ENCODE data around the gene YRDC.

YRDC gene

GRCh38 chr1:37807555-37808368 is at the start of gene YRDC, which contains the start of gene C1orf122:
YRDC (minus strand) TSS chr1:37808208; CDS start chr1:37808180, 28 bp downstream.
C1orf122 (plus strand) TSS chr1:37807790; CDS start chr1:37808405, 615 bp downstream.
- DNase-seq, result peak; percentile 96 to 99 (median 96)
- intact Hi-C loops (cut with DNase I), result loop anchor here (1.0 to 5.0 kb wide), 2 partner anchors 52 to 115 kb away; partner anchors contain the start of genes CDCA8 and MTF1

GRCh38 chr1:37854406-37854805 is 46.4 kb upstream of the YRDC start:
- no peak for DNase-seq
- intact Hi-C loops (cut with DNase I), result no loop called here

DNA sequence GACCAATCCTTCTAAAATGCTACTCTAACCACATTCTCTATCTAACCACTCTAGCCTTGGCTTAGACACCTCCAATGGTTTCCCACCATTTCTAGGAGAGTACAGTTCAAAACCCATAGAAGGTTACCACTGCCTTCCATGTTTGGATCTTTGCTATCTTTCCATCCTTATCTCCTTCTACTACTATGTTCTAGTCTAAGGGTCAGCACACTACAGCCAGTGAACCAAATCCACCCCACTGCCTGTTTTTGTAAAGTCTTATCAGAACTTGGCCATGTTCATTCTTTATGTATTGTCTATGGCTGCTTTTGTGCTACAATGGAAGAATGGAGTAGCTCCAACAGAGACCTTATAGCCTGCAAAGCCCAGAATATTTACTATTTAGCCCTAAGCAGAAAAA is 45.1 kb upstream of the YRDC start:
- DNase-seq, result no peak
- intact Hi-C loops (cut with DNase I), result no loop called here

GRCh38 chr1:37851782-37852210 is 43.8 kb upstream of the YRDC start:
- no peak for DNase-seq
- intact Hi-C loops (cut with DNase I), result no loop called here

DNA sequence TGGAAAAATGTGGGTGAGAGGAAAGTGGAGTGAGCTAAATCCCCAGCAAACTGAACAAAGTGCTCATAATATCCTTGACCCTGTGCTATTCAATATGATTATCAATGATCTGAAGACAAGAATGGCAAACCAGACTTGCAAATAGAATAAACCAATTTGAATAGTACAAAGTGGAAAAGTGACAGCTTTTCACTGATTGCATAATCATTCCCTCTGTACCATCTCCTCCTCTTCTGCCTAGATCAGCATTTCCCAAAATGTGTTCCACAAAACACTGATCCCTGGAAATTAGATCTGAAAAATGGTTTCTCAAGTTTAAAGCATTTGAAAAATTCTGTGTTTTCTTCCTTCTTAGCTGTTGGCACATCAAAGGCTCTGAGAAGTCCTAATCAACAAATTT is 43.3 kb upstream of the YRDC start:
- intact Hi-C loops (cut with DNase I), result no loop called here
- DNase-seq, result no peak

GRCh38 chr1:37850352-37850955 is 42.4 kb upstream of the YRDC start:
- no peak for DNase-seq
- intact Hi-C loops (cut with DNase I), result no loop called here

- intact Hi-C loops (cut with DNase I), result no loop called here
These were observed 41.5 kb upstream of the YRDC start for GRCh38 chr1:37849480-37849879.

GRCh38 chr1:37846647-37847339 is 38.8 kb upstream of the YRDC start:
- intact Hi-C loops (cut with DNase I), result no loop called here
- no peak for DNase-seq

More at GRCh38 chr1:37849480-37849879, 41.5 kb upstream of the YRDC start:
- DNase-seq, result no peak

GRCh38 chr1:37845786-37846185 is 37.8 kb upstream of the YRDC start:
- intact Hi-C loops (cut with DNase I), result no loop called here
- DNase-seq, result no peak

- no peak for DNase-seq
- intact Hi-C loops (cut with DNase I), result no loop called here
These were observed 37.1 kb upstream of the YRDC start for GRCh38 chr1:37845049-37845646.

GRCh38 chr1:37844536-37844935 is 36.5 kb upstream of the YRDC start:
- no peak for DNase-seq
- intact Hi-C loops (cut with DNase I), result no loop called here

GRCh38 chr1:37841652-37842051 is 33.6 kb upstream of the YRDC start:
- intact Hi-C loops (cut with DNase I), result no loop called here
- no peak for DNase-seq

DNA sequence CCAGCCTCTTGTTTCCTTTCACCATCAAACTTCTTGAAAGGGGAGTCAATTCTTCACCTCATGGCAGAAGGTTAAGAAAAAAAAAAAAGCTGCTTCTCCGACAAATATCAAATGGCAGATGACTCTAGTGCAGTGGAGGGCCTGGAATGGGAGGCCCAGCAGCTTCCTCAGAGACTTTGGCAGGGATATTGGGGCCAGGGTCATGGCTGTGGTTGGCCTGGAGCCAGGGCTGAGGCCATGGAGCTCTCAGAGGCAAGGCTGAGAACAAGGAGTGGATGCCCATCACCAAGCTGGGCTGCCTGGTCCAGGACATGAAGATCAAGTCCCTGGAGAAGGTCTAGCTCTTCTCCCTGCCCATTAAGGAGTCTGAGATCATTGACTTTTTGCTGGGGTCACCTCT is 32.7 kb upstream of the YRDC start:
- intact Hi-C loops (cut with DNase I), result no loop called here
- DNase-seq, result no peak

DNA sequence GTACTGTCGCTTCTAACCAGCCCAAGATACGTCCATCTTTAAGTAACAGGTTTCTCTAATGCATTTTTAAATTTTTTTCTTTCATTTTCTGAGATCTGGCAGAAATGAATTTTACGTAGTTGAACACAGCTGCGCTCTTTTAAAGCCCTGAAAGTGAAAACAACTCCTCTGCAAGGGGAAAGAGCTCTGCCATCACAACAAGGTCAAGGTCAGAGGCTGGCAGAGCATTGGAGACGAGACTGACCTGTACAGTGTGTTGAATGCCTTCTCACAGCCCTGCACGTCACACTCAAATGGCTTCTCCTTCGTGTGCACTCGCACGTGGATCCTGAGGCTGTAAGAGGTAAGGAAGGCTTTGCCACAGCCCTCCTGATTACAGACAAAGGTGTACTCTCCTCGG is 31.7 kb upstream of the YRDC start:
- intact Hi-C loops (cut with DNase I), result no loop called here
- no peak for DNase-seq

DNA sequence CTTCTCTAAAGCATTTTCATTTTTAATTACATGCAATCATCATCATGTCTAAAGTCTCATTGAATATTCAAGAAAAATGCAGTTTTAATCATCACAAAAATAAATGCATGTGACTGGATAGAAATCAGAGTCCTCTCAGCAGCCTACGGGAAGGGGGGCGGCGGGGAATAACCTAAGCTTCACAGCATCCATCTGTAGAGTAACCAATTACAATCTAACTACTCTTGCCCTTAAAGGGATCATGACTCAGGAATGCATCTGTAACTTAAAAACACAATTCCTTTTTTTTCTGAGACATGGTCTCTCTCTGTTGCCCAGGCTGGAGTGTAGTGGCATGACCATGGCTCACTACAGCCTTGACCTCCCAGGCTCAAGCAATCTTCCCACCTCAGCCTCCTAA is 28.8 kb upstream of the YRDC start:
- intact Hi-C loops (cut with DNase I), result no loop called here
- DNase-seq, result no peak

DNA sequence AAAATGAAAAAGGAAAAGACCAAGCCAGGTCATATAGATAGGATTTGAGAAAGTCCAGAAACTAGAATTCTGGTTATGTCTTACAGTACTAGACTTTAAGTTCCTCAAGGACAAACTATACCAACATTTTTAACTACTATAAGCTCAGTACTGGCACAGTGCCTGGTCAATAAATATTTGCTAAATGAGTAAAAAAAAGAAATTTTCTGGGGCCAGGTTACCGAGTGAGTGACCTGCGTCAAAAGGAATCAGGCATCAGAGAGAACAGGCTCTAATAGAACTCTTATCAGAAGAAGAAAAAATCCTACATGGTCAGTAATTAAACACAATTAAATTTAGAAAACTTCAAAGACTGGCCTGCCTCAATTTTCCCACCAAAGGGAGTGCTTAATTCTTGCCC is 23.8 kb upstream of the YRDC start:
- intact Hi-C loops (cut with DNase I), result no loop called here
- DNase-seq, result no peak

- intact Hi-C loops (cut with DNase I), result no loop called here
- no peak for DNase-seq
These were observed 23.1 kb upstream of the YRDC start for GRCh38 chr1:37831109-37831508.

- DNase-seq, result no peak
- intact Hi-C loops (cut with DNase I), result no loop called here
These were observed 20.5 kb upstream of the YRDC start for GRCh38 chr1:37828410-37829074.

GRCh38 chr1:37825506-37825905 is 17.5 kb upstream of the YRDC start:
- intact Hi-C loops (cut with DNase I), result no loop called here
- DNase-seq, result no peak

DNA sequence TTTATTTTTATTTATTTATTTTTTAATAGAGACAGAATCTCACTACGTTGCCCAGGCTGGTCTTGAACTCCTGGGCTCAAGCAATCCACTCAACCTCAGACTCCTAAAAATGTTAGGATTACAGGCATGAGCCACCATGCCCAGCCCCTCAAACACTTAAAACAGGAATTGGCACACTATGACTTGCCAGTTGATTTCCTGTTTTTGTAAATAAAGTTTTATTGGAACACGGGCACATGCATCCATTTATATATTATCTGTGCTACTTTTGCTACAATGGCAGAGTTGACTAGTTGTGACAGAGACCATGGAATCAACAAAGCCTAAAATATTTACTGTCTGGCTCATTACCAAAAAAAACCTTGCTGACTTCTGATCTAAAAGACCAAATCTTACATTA is 16.0 kb upstream of the YRDC start:
- no peak for DNase-seq
- intact Hi-C loops (cut with DNase I), result no loop called here

Measured in posterior cingulate gyrus (tissue), 11 donors.